K562 (cell line): ENCODE results near the gene F12. TPM values are rescaled to one million over a fixed set of nuclear protein-coding genes. Genes with fewer than 3 reads are reported as not detected.

Source experiments
- GTF2E2 ChIP-seq: fragments of 200-800 bp; sonication (Bioruptor generic); IDR thresholded peaks from 2 replicates; pipeline ENCODE4 v1.6.1; 2016; ENCODE audit warnings: missing genetic modification characterization, missing compliant biosample characterization
- HDAC1 ChIP-seq, 2 experiments: fragments of 450-650 bp; IDR thresholded peaks; 2 replicates each; pipeline ENCODE4 v1.6.1; 2016 to 2017; ENCODE audit warnings: inconsistent platforms in 1 of 2, mild to moderate bottlenecking in 1 of 2, moderate library complexity in 1 of 2
- TSC22D4 ChIP-seq: fragments of 450-650 bp; IDR thresholded peaks from 2 replicates; pipeline ENCODE4 v1.6.1; 2016; ENCODE audit warnings: missing genetic modification characterization, missing biosample characterization, control low read depth
- ZBED1 ChIP-seq: IDR thresholded peaks from 2 replicates; pipeline ENCODE4 v1.6.1; 2014
- ZFX ChIP-seq: sonication (generic); formaldehyde crosslinking; IDR thresholded peaks from 2 replicates; pipeline ENCODE4 v1.8.0; 2022; ENCODE audit warnings: mild to moderate bottlenecking, missing genetic modification reagents, moderate library complexity
- ZNF12 ChIP-seq: sonication (generic); formaldehyde crosslinking; IDR thresholded peaks from 2 replicates; pipeline ENCODE4 v1.4.0; 2020; ENCODE audit warnings: mild to moderate bottlenecking, missing genetic modification reagents
- ZNF23 ChIP-seq: fragments of 250-450 bp; sonication (Bioruptor Pico); IDR thresholded peaks from 2 replicates; pipeline ENCODE4 v1.4.0; 2020; ENCODE audit warnings: mild to moderate bottlenecking
- polyA plus RNA-seq, 8 experiments: library from polyadenylated mRNA; depleted of rRNA in 4 of 8; stranded (reverse) in 5 of 8; unstranded in 3 of 8; fragments of >200 nt; fragmentation: Nextera tagmentation in 2 of 8; fragmentation: Illumina TruSeq in 1 of 8; extraction: Ambion mirVana in 2 of 8; extraction: Trizol in 1 of 8; gene quantifications; 2 replicates each; pipeline versions ENCODE4 v1.2.1 to v1.2.3, GENCODE V29; 2011 to 2014; ENCODE audit warnings: inconsistent platforms in 1 of 8, missing spikeins in 1 of 8
- total RNA-seq, 7 experiments: library from RNA; depleted of rRNA in 6 of 7; stranded (reverse); fragments of >200 nt in 6 of 7; fragmentation: Illumina TruSeq in 2 of 7; extraction: Trizol in 2 of 7; gene quantifications; 2 replicates each; pipeline versions ENCODE4 v1.2.1 to v1.2.3, GENCODE V29; 2011 to 2021; ENCODE audit warnings: low replicate concordance in 1 of 7
- TF ChIP-seq, protein P1 (sequence below): fragments of 200-800 bp; sonication (Bioruptor generic); IDR thresholded peaks from 2 replicates; pipeline ENCODE4 v1.6.1; 2016; ENCODE audit warnings: missing genetic modification characterization, missing compliant biosample characterization
- TF ChIP-seq, protein P2 (sequence below), 2 experiments: fragments of 200-800 bp in 1 of 2; sonication (Bioruptor generic) in 1 of 2; sonication (generic) in 1 of 2; formaldehyde crosslinking in 1 of 2; IDR thresholded peaks in 1 of 2; conservative IDR thresholded peaks in 1 of 2; 2 replicates each; pipeline versions ENCODE4 v1.5.0 to v1.6.1; 2016 to 2020; ENCODE audit warnings: missing compliant biosample characterization in 1 of 2, missing genetic modification characterization in 1 of 2, missing genetic modification reagents in 1 of 2
- TF ChIP-seq, protein P3 (sequence below): fragments of 250-450 bp; sonication (Bioruptor Pico); IDR thresholded peaks from 2 replicates; pipeline ENCODE4 v1.4.0; 2020
- TF ChIP-seq, protein P4 (sequence below): fragments of 450-650 bp; IDR thresholded peaks from 2 replicates; pipeline ENCODE4 v1.6.1; 2017; ENCODE audit warnings: antibody characterized with exemption

The F12 gene
- total and polyA plus RNA-seq, 9 of the 15 experiments (the other 6 are each of a cell fraction or from before 2014, with no cell fraction given) = 0.59 to 18.3 (median 3.6) TPM

DNA sequence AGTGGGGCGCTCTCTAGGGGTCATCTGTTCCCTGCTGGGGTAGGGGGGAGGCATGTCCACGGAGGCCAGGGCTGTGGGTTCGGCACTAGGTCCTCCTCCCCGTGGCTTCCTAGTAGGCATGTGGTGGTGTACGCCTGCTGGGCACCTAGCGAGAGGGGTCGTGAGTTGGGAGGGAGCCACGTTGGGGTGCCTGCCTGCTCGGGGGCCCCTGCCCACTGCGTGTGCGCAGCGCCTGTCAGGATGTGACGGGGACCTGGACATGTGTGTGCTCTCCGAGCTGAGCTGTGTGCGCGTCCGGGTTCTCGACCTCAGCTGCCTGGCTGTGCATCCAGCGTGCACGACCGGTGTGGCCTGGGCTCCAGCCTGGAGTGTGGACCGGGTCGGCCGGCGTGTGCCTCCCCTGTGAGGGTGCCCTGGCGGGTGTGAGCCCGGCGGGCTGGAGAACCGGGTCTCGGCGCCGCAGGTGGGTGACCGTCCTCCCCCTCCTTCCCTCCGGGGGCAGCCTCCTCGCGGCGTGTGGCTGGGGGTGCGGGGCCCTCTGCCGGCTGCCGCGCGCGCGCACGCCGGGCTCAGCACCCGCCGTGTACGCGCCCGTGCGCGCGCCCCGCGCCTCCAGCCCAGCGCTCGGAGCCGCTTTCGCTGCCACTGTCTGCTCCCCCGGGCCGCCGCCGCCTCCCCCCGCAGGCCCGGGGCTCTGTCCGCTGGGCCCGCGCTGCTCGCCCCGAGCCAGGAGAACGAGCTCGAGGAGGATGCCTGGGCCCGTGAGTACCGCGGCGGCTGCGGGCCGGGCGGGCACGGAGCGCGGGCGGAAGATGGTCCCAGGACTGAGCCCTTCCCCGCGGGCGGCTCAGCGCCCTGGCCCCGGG, 37.1 kb upstream of the F12 start, which contains the start of gene PRR7 (continued):
- TF ChIP-seq, protein P1, sequence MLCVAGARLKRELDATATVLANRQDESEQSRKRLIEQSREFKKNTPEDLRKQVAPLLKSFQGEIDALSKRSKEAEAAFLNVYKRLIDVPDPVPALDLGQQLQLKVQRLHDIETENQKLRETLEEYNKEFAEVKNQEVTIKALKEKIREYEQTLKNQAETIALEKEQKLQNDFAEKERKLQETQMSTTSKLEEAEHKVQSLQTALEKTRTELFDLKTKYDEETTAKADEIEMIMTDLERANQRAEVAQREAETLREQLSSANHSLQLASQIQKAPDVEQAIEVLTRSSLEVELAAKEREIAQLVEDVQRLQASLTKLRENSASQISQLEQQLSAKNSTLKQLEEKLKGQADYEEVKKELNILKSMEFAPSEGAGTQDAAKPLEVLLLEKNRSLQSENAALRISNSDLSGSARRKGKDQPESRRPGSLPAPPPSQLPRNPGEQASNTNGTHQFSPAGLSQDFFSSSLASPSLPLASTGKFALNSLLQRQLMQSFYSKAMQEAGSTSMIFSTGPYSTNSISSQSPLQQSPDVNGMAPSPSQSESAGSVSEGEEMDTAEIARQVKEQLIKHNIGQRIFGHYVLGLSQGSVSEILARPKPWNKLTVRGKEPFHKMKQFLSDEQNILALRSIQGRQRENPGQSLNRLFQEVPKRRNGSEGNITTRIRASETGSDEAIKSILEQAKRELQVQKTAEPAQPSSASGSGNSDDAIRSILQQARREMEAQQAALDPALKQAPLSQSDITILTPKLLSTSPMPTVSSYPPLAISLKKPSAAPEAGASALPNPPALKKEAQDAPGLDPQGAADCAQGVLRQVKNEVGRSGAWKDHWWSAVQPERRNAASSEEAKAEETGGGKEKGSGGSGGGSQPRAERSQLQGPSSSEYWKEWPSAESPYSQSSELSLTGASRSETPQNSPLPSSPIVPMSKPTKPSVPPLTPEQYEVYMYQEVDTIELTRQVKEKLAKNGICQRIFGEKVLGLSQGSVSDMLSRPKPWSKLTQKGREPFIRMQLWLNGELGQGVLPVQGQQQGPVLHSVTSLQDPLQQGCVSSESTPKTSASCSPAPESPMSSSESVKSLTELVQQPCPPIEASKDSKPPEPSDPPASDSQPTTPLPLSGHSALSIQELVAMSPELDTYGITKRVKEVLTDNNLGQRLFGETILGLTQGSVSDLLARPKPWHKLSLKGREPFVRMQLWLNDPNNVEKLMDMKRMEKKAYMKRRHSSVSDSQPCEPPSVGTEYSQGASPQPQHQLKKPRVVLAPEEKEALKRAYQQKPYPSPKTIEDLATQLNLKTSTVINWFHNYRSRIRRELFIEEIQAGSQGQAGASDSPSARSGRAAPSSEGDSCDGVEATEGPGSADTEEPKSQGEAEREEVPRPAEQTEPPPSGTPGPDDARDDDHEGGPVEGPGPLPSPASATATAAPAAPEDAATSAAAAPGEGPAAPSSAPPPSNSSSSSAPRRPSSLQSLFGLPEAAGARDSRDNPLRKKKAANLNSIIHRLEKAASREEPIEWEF (CRISPR knock-in tag) = no peak
- no peak for TF ChIP-seq ZNF23
- TF ChIP-seq ZFX (CRISPR knock-in tag) = peak; percentile 8; the same call in 1 of the 2 replicates
- TF ChIP-seq, protein P2, sequence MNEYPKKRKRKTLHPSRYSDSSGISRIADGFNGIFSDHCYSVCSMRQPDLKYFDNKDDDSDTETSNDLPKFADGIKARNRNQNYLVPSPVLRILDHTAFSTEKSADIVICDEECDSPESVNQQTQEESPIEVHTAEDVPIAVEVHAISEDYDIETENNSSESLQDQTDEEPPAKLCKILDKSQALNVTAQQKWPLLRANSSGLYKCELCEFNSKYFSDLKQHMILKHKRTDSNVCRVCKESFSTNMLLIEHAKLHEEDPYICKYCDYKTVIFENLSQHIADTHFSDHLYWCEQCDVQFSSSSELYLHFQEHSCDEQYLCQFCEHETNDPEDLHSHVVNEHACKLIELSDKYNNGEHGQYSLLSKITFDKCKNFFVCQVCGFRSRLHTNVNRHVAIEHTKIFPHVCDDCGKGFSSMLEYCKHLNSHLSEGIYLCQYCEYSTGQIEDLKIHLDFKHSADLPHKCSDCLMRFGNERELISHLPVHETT (CRISPR knock-in tag; conservative IDR thresholded peaks at IDR 0.05 in 1 of 2, IDR thresholded peaks at IDR 0.05 in 1 of 2) = peak in 1 of 2 experiments; percentile 40; a peak in 1 of 4 replicates
- TF ChIP-seq HDAC1 (IDR thresholded peaks at IDR 0.05) = 0 out of 4 replicates have a peak, but pooled peaks of 1 of the 2 experiments have one; percentile 28
- no peak for TF ChIP-seq TSC22D4 (tag)
- TF ChIP-seq ZNF12 = no peak
- TF ChIP-seq ZBED1 = no peak
- TF ChIP-seq, protein P3, sequence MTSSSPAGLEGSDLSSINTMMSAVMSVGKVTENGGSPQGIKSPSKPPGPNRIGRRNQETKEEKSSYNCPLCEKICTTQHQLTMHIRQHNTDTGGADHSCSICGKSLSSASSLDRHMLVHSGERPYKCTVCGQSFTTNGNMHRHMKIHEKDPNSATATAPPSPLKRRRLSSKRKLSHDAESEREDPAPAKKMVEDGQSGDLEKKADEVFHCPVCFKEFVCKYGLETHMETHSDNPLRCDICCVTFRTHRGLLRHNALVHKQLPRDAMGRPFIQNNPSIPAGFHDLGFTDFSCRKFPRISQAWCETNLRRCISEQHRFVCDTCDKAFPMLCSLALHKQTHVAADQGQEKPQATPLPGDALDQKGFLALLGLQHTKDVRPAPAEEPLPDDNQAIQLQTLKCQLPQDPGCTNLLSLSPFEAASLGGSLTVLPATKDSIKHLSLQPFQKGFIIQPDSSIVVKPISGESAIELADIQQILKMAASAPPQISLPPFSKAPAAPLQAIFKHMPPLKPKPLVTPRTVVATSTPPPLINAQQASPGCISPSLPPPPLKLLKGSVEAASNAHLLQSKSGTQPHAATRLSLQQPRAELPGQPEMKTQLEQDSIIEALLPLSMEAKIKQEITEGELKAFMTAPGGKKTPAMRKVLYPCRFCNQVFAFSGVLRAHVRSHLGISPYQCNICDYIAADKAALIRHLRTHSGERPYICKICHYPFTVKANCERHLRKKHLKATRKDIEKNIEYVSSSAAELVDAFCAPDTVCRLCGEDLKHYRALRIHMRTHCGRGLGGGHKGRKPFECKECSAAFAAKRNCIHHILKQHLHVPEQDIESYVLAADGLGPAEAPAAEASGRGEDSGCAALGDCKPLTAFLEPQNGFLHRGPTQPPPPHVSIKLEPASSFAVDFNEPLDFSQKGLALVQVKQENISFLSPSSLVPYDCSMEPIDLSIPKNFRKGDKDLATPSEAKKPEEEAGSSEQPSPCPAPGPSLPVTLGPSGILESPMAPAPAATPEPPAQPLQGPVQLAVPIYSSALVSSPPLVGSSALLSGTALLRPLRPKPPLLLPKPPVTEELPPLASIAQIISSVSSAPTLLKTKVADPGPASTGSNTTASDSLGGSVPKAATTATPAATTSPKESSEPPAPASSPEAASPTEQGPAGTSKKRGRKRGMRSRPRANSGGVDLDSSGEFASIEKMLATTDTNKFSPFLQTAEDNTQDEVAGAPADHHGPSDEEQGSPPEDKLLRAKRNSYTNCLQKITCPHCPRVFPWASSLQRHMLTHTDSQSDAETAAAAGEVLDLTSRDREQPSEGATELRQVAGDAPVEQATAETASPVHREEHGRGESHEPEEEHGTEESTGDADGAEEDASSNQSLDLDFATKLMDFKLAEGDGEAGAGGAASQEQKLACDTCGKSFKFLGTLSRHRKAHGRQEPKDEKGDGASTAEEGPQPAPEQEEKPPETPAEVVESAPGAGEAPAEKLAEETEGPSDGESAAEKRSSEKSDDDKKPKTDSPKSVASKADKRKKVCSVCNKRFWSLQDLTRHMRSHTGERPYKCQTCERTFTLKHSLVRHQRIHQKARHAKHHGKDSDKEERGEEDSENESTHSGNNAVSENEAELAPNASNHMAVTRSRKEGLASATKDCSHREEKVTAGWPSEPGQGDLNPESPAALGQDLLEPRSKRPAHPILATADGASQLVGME (CRISPR knock-in tag) = 0 out of 2 replicates have a peak, but pooled peaks have one; percentile 6
- TF ChIP-seq, protein P4, sequence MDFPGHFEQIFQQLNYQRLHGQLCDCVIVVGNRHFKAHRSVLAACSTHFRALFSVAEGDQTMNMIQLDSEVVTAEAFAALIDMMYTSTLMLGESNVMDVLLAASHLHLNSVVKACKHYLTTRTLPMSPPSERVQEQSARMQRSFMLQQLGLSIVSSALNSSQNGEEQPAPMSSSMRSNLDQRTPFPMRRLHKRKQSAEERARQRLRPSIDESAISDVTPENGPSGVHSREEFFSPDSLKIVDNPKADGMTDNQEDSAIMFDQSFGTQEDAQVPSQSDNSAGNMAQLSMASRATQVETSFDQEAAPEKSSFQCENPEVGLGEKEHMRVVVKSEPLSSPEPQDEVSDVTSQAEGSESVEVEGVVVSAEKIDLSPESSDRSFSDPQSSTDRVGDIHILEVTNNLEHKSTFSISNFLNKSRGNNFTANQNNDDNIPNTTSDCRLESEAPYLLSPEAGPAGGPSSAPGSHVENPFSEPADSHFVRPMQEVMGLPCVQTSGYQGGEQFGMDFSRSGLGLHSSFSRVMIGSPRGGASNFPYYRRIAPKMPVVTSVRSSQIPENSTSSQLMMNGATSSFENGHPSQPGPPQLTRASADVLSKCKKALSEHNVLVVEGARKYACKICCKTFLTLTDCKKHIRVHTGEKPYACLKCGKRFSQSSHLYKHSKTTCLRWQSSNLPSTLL = no peak
- no peak for TF ChIP-seq GTF2E2 (tag)
